ENCODE measurements around the gene NFATC4. TPM values are rescaled to one million over a fixed set of nuclear protein-coding genes. Genes with fewer than 3 reads are reported as not detected.
"Not testable (repeated sequence)": the region's sequence is repeated elsewhere in the genome, so short reads cannot be mapped to it uniquely, and the experiment has no call there.

The NFATC4 gene
- total RNA-seq, 2 experiments from 2014 or later, result not detected

DNA sequence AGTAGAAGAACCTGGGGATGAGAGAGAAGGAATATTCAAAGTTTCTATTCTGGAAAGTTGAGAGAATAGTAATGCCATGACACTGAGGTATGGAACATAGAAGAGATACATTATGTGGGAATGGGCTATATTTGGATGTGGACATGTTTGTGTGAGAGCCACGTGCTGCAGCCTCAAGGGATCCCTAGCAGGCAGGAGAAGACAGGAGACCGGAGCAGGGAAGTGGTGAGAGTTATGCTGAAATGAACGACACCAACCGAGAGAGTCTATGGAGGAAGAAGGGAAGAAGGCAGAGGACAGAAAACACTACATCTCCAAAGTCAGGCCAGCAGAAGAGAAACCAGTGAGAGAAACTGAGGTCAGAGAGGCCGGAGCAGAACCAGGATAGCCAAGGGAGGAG is 18.2 kb upstream of the NFATC4 start:
- H3K27me3 Mint-ChIP-seq, result peaks cover 75% of the 10 kb centered on the region
- intact Hi-C loops (cut with DNase I, micrococcal nuclease), result no loop called here
- no peaks in the 10 kb centered on the region for H3K36me3 Mint-ChIP-seq (ENCODE audit: low read depth)
- no peak overlapping the region for H3K27ac Mint-ChIP-seq
- H3K27me3 ChIP-seq (ENCODE audit: control insufficient read depth in 1 of 2, insufficient read depth in 2 of 2, low read length in 2 of 2), result peaks cover 19 to 33% of the 10 kb centered on the region in 2 experiments
- no peak overlapping the region for H3K4me3 ChIP-seq (ENCODE audit: low read length)
- ATAC-seq (ENCODE audit: poor library complexity) (no peak), DNase-seq (no peak)
- H3K27ac ChIP-seq (ENCODE audit: low read depth in 1 of 2, low read length in 2 of 2), result no peak overlapping the region
- no peak overlapping the region for H3K4me3 Mint-ChIP-seq
- H3K9me3 Mint-ChIP-seq, result no peaks in the 10 kb centered on the region
- H3K4me1 Mint-ChIP-seq (ENCODE audit: low read depth), result no peaks in the 10 kb centered on the region
- no peaks in the 10 kb centered on the region for H3K36me3 ChIP-seq (ENCODE audit: insufficient read depth, low read length)
- ChIA-PET POLR2A (no interaction called here), CTCF (no interaction called here)
- TF ChIP-seq, protein P1, sequence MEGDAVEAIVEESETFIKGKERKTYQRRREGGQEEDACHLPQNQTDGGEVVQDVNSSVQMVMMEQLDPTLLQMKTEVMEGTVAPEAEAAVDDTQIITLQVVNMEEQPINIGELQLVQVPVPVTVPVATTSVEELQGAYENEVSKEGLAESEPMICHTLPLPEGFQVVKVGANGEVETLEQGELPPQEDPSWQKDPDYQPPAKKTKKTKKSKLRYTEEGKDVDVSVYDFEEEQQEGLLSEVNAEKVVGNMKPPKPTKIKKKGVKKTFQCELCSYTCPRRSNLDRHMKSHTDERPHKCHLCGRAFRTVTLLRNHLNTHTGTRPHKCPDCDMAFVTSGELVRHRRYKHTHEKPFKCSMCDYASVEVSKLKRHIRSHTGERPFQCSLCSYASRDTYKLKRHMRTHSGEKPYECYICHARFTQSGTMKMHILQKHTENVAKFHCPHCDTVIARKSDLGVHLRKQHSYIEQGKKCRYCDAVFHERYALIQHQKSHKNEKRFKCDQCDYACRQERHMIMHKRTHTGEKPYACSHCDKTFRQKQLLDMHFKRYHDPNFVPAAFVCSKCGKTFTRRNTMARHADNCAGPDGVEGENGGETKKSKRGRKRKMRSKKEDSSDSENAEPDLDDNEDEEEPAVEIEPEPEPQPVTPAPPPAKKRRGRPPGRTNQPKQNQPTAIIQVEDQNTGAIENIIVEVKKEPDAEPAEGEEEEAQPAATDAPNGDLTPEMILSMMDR (IDR thresholded peaks at IDR 0.05), result no peak
- H3K9me3 ChIP-seq (ENCODE audit: control insufficient read depth in 1 of 2, insufficient read depth in 1 of 2, low read length in 2 of 2), result no peaks in the 10 kb centered on the region
- H3K4me1 ChIP-seq (ENCODE audit: insufficient read depth, low read length), result no peaks in the 10 kb centered on the region

DNA sequence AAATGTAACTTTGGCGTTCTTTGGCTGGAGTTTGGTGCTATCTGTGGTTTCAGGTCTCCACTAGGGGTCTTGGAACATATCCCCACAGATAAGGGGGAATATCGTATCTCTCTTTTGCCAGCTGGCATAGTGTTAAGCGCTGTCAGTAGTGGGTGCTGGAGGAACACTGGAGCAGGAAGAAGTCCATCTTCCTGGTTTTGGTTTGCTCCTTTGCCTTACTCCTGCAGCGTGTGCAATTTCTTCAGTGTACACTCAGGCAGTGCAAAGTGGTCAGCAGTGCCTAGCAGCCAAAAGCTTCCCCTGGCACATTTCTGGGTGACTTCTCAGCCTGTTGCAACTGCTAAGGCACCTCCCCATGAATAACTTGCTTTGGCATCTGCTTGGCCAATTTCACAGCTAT is 16.5 kb upstream of the NFATC4 start:
- Mint-ChIP-seq H3K27me3 (peaks cover 66% of the 10 kb centered on the region), H3K4me3 (no peak overlapping the region)
- intact Hi-C loops (cut with DNase I, micrococcal nuclease), result no loop called here

DNA sequence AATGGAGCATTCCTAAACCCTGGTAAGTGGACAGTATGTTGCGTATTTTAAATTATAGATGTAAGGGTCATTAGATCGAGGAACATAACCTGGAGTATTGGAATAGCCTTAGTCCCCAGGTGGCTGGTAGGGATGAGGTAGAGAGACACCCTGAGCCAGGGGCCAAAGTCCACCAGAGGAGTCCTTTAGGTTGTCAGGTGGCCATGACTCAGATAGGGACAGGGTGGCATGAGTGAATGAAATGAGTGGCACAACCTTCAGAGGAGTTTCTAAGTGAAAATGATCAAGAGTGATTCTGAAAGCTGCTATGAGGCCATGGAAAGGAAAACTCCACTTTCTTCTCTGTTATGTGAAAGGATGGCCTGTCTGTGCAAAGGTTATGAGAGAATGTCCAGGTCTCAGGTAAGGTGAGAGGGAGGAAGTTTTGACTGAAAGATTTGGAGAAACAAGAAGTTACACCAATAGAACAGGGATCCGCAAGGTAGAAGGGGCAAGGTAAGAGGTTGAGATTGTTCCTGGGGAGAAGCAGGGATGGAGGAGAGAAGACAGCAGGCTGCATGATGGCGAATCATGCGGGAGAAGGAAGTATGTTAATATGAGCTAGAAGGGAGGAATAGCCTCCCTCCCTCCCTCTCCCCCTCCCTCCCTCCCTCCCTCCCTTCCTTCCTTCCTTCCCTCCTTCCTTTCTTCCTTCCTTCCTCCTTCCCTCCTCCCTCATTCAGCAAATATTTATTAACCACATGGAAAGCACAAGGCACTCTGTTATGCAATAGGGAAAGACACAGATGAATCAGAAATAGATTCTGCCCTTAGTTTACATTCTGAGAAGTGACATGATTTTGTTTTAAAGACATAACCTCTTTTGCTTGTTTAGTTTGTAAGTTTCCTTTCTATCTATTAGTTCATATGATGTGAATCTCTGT is 14.2 kb upstream of the NFATC4 start:
- Mint-ChIP-seq H3K9me3 (no peaks in the 10 kb centered on the region), H3K27me3 (peaks cover 59% of the 10 kb centered on the region), H3K4me3 (no peak overlapping the region), H3K36me3 (ENCODE audit: low read depth) (no peaks in the 10 kb centered on the region), H3K4me1 (ENCODE audit: low read depth) (no peaks in the 10 kb centered on the region), H3K27ac (no peak overlapping the region)
- no peak overlapping the region for H3K27ac ChIP-seq (ENCODE audit: low read depth in 1 of 2, low read length in 2 of 2)
- H3K36me3 ChIP-seq (ENCODE audit: insufficient read depth, low read length), result no peaks in the 10 kb centered on the region
- H3K9me3 ChIP-seq (ENCODE audit: control insufficient read depth in 1 of 2, insufficient read depth in 1 of 2, low read length in 2 of 2), result no peaks in the 10 kb centered on the region
- DNase-seq, result no peak
- ChIA-PET CTCF (interaction anchor here (1.1 kb wide), 1 partner anchor 11 kb away, joined by 3 read pairs; no protein-coding TSS in a partner anchor), POLR2A (no interaction called here)
- TF ChIP-seq, protein P1 (IDR thresholded peaks at IDR 0.05), result no peak
- no peak for ATAC-seq (ENCODE audit: poor library complexity)
- intact Hi-C loops (cut with DNase I, micrococcal nuclease), result no loop called here
- H3K4me1 ChIP-seq (ENCODE audit: insufficient read depth, low read length), result no peaks in the 10 kb centered on the region
- H3K4me3 ChIP-seq (ENCODE audit: low read length), result no peak overlapping the region
- H3K27me3 ChIP-seq (ENCODE audit: control insufficient read depth in 1 of 2, insufficient read depth in 2 of 2, low read length in 2 of 2), result peaks cover 18 to 24% of the 10 kb centered on the region in 2 experiments

More for the DNA sequence above, 16.5 kb upstream of the NFATC4 start:
- ChIA-PET CTCF (no interaction called here), POLR2A (interaction anchor here (1.2 kb wide), 1 partner anchor 12 kb away, joined by 3 read pairs; the partner anchor contains the start of gene RIPK3)
- no peaks in the 10 kb centered on the region for H3K9me3 ChIP-seq (ENCODE audit: control insufficient read depth in 1 of 2, insufficient read depth in 1 of 2, low read length in 2 of 2)
- H3K9me3 Mint-ChIP-seq, result no peaks in the 10 kb centered on the region
- H3K27ac Mint-ChIP-seq, result no peak overlapping the region
- TF ChIP-seq, protein P1 (IDR thresholded peaks at IDR 0.05), result no peak
- DNase-seq, result no peak
- H3K36me3 ChIP-seq (ENCODE audit: insufficient read depth, low read length), result no peaks in the 10 kb centered on the region
- H3K4me1 Mint-ChIP-seq (ENCODE audit: low read depth), result no peaks in the 10 kb centered on the region
- no peaks in the 10 kb centered on the region for H3K4me1 ChIP-seq (ENCODE audit: insufficient read depth, low read length)
- no peak overlapping the region for H3K27ac ChIP-seq (ENCODE audit: low read depth in 1 of 2, low read length in 2 of 2)
- H3K36me3 Mint-ChIP-seq (ENCODE audit: low read depth), result no peaks in the 10 kb centered on the region
- no peak overlapping the region for H3K4me3 ChIP-seq (ENCODE audit: low read length)
- no peak for ATAC-seq (ENCODE audit: poor library complexity)
- peaks cover 18 to 29% of the 10 kb centered on the region in 2 experiments for H3K27me3 ChIP-seq (ENCODE audit: control insufficient read depth in 1 of 2, insufficient read depth in 2 of 2, low read length in 2 of 2)

DNA sequence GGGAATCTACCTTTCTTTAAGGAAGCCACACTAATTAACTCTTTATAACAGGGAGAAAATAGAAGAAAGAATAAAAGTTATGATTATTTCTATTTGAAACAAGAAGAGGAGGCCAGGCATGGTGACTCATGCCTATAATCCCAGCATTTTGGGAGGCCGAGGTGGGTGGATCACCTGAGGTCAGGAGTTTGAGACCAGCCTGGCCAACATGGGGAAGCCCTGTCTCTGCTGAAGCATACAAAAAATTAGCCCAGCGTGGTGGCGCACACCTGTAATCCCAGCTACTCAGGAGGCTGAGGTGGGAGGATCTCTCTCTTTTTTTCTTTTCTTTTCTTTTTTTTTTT is 13.5 kb upstream of the NFATC4 start:
- DNase-seq; POLR2A ChIA-PET; H3K9me3 ChIP-seq (ENCODE audit: control insufficient read depth in 1 of 2, insufficient read depth in 1 of 2, low read length in 2 of 2); intact Hi-C loops (cut with DNase I, micrococcal nuclease); H3K27ac Mint-ChIP-seq; H3K4me1 ChIP-seq (ENCODE audit: insufficient read depth, low read length); H3K36me3 Mint-ChIP-seq (ENCODE audit: low read depth); H3K36me3 ChIP-seq (ENCODE audit: insufficient read depth, low read length); H3K4me1 Mint-ChIP-seq (ENCODE audit: low read depth); H3K4me3 ChIP-seq (ENCODE audit: low read length); ATAC-seq (ENCODE audit: poor library complexity); H3K27ac ChIP-seq (ENCODE audit: low read depth in 1 of 2, low read length in 2 of 2); H3K4me3 Mint-ChIP-seq; H3K9me3 Mint-ChIP-seq: not testable (repeated sequence)
- H3K27me3 ChIP-seq (ENCODE audit: control insufficient read depth in 1 of 2, insufficient read depth in 2 of 2, low read length in 2 of 2), result peaks cover 18 to 24% of the 10 kb centered on the region in 2 experiments
- peaks cover 56% of the 10 kb centered on the region for H3K27me3 Mint-ChIP-seq
- CTCF ChIA-PET, result interaction anchor here (1.1 kb wide), 1 partner anchor 11 kb away, joined by 3 read pairs; no protein-coding TSS in a partner anchor

Data from CD4-positive, alpha-beta T cell (primary cell).